ENCODE measurements around the gene RABAC1. TPM values are rescaled to one million over a fixed set of nuclear protein-coding genes. Genes with fewer than 3 reads are reported as not detected.
"Not testable (repeated sequence)": the region's sequence is repeated elsewhere in the genome, so short reads cannot be mapped to it uniquely, and the experiment has no call there.

RABAC1 gene
- total and polyA plus RNA-seq, 5 donors from 2014 or later, result 94.0 to 261 (median 222) TPM

DNA sequence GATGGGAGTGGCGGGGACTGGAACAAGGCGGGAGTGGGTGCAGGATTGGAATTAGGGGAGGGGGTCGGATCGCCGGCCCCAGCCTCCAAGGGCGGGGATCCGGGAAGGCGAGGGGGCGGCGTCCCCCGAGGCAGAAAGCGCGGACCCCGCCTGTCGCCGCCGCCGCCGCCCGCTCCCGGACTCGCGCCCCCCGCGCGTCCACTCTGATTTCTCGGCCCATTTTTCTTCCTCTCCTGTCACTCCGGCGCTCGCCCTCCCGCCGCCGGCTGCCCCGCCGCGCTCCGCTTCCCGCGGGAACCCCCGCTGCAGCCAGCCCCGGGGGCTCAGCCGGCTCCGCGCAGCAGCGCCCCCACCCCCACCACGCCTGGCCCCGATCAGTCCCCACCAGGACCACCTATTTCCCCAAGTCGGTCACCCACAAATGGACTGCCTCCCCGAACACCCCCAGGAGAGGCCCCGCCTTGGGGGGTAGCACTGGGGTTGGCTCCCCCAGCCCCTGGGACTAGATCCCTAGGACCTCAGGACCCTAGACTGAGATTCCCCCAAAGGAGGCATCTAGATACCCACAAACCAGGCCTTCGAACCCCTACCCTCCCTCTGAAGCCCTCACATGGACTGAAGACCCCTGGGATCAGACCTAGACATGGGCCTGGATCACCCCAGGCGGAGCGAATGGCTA is 18.3 kb downstream of the RABAC1 start:
- Histone ChIP-seq H3K9me3 (ENCODE audit: control insufficient read depth in 2 of 2, low read length in 2 of 2) (no peaks in the 10 kb centered on the region), H3K27me3 (ENCODE audit: control insufficient read depth, insufficient read depth, low read length) (no peaks in the 10 kb centered on the region), H3K27ac (ENCODE audit: insufficient read depth, low read length, poor library complexity, severe bottlenecking) (peak overlapping the region; percentile 70), H3K4me1 (ENCODE audit: control insufficient read depth, insufficient read depth, low read length, poor library complexity, severe bottlenecking) (peaks cover 42% of the 10 kb centered on the region), H3K36me3 (ENCODE audit: control insufficient read depth, insufficient read depth, low read length) (no peaks in the 10 kb centered on the region), H3K4me3 (ENCODE audit: low read depth, low read length) (peak overlapping the region; percentile 32)
- Mint-ChIP-seq H3K9me3 (peaks cover 0 to 4% (median 0%) of the 10 kb centered on the region in 7 donors), H3K4me1 (peaks cover 6 to 59% (median 26%) of the 10 kb centered on the region in 4 donors), H3K36me3 (no peaks in the 10 kb centered on the region), H3K27me3 (peaks cover 39% of the 10 kb centered on the region), H3K4me3 (peak overlapping the region; percentile 88 to 93 (median 89)), H3K27ac (peak overlapping the region; percentile 26 to 96 (median 79))
- no peak for DNase-seq
- ATAC-seq (ENCODE audit: low read depth in 2 of 2), result no peak

DNA sequence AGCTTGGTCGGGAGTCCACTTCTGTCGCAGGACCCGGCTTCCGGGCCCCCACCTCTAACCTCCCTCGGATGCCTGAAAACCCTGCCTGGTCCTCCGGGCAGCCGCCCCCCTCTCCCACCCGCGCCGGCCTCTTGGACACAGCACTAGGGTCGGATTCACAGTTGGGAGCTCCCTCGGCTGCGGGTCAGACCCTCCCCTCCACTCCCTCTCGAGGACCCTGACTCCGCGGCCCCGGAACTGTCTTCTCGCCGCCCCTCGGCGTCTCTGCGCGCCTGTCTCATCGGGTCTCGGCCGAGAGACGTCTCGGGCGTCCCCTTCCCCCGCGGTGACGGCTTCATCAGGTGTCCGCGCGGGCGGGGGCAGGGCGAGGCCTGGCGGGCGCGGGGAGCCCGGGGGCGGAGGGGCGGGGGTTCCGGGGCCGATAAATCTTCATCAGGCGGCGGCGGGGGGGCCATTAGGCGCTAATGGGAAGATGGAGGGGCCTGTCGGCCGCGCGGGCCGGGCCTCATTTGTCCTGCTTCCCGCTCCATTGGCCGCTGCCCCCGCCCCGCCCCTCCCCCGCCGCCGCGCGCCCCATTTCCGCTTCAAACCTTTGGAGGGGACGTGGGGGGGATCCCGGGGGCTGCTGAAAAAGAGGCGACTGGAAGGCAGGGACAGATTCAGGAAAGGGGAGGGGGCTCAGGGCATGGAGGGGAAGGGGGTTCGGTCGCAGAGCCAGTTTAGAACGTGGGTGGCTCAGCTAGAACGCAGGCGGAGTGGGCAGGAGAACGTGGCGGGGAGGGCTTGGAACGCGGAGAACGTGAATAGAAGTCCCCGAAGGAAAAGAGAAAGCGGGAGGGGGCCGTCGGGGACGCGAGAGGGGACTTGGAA is 19.0 kb downstream of the RABAC1 start:
- Mint-ChIP-seq H3K36me3 (no peaks in the 10 kb centered on the region), H3K4me3 (peak overlapping the region; percentile 84 to 93 (median 89)), H3K27ac (peak overlapping the region in 2 of 3 donors; percentile 38 to 96), H3K27me3 (peaks cover 37% of the 10 kb centered on the region), H3K4me1 (peaks cover under 1 to 55% (median 22%) of the 10 kb centered on the region in 4 donors), H3K9me3 (peaks cover 0 to 4% (median 0%) of the 10 kb centered on the region in 7 donors)
- H3K9me3 ChIP-seq (ENCODE audit: control insufficient read depth in 2 of 2, low read length in 2 of 2), result no peaks in the 10 kb centered on the region
- peak in 2 of 3 donors; percentile 29 to 36 for DNase-seq
- H3K27me3 ChIP-seq (ENCODE audit: control insufficient read depth, insufficient read depth, low read length), result no peaks in the 10 kb centered on the region
- no peaks in the 10 kb centered on the region for H3K36me3 ChIP-seq (ENCODE audit: control insufficient read depth, insufficient read depth, low read length)
- H3K4me3 ChIP-seq (ENCODE audit: low read depth, low read length), result peak overlapping the region; percentile 32
- ATAC-seq (ENCODE audit: low read depth in 2 of 2), result peak in 1 of 2 donors; percentile 32
- H3K27ac ChIP-seq (ENCODE audit: insufficient read depth, low read length, poor library complexity, severe bottlenecking), result peak overlapping the region; percentile 70
- peaks cover 40% of the 10 kb centered on the region for H3K4me1 ChIP-seq (ENCODE audit: control insufficient read depth, insufficient read depth, low read length, poor library complexity, severe bottlenecking)

DNA sequence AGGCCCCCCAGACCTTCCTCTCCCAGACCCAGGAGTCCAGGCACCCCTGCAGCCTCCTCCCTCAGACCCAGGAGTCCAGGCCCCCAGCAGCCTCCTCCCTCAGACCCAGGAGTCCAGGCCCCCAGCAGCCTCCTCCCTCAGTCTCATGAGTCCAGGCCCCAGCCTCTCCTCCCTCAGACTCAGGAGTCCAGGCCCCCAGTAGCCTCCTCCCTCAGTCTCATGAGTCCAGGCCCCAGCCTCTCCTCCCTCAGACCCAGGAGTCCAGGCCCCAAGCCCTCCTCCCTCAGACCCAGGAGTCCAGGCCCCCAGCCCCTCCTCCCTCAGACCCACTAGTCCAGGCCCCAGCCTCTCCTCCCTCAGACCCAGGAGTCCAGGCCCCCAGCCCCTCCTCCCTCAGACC is 19.9 kb downstream of the RABAC1 start:
- Mint-ChIP-seq H3K4me1 (peaks cover 0 to 55% (median 21%) of the 10 kb centered on the region in 4 donors), H3K27me3 (peaks cover 41% of the 10 kb centered on the region), H3K27ac (peak overlapping the region in 1 of 3 donors; percentile 83)
- H3K4me1 ChIP-seq (ENCODE audit: control insufficient read depth, insufficient read depth, low read length, poor library complexity, severe bottlenecking), result peaks cover 40% of the 10 kb centered on the region
- not testable (repeated sequence) for H3K27ac ChIP-seq (ENCODE audit: insufficient read depth, low read length, poor library complexity, severe bottlenecking); H3K4me3 ChIP-seq (ENCODE audit: low read depth, low read length); ATAC-seq (ENCODE audit: low read depth in 2 of 2); H3K36me3 Mint-ChIP-seq; H3K27me3 ChIP-seq (ENCODE audit: control insufficient read depth, insufficient read depth, low read length); H3K9me3 Mint-ChIP-seq; H3K4me3 Mint-ChIP-seq; H3K36me3 ChIP-seq (ENCODE audit: control insufficient read depth, insufficient read depth, low read length); H3K9me3 ChIP-seq (ENCODE audit: control insufficient read depth in 2 of 2, low read length in 2 of 2); DNase-seq

DNA sequence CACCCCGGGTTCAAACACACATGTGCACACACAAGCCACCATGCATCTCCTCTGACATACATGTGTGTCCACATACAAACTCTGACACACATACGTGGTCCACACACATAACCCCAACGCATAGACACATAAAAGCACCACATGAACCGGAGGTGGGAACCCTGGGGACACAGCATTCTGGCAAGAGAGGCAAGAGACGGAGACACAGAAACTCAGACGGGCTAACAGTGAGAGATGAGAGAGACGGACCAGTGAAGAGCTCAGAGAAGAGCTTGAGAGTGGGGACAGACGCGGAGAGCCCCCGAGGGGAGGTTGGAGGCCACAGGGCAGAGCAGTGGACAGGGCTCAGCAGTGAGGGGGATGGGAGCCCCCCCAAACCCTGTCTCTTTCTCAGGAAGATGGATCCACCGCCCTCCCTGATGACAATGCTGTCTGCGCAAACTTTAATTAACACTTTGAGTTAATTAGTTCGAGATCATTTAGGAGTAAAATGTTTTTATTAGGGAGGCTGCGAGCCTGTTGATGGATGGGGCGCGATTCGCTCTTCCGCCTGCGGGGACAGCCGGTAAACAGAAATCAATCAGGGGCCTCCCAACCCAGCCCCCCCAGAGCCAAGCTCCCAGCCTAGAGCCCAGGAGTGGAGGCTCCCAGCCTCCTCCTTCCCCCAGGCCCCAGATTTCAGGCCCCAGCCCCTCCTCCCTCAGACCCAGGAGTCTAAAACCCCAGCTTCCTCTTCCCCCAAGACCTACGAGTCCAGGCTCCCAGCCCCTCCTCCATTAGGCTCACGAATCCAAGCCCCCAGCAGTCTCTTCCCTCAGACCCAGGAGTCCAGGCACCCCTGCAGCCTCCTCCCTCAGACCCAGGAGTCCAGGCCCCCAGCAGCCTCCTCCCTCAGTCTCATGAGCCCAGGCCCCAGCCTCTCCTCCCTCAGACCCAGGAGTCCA is 21.3 kb downstream of the RABAC1 start:
- peaks cover 38% of the 10 kb centered on the region for H3K27me3 Mint-ChIP-seq
- H3K9me3 Mint-ChIP-seq, result peaks cover 0 to 6% (median 0%) of the 10 kb centered on the region in 7 donors
- Histone ChIP-seq H3K9me3 (ENCODE audit: control insufficient read depth in 2 of 2, low read length in 2 of 2) (no peaks in the 10 kb centered on the region), H3K27me3 (ENCODE audit: control insufficient read depth, insufficient read depth, low read length) (no peaks in the 10 kb centered on the region), H3K4me3 (ENCODE audit: low read depth, low read length) (no peak overlapping the region), H3K4me1 (ENCODE audit: control insufficient read depth, insufficient read depth, low read length, poor library complexity, severe bottlenecking) (peaks cover 38% of the 10 kb centered on the region), H3K36me3 (ENCODE audit: control insufficient read depth, insufficient read depth, low read length) (no peaks in the 10 kb centered on the region), H3K27ac (ENCODE audit: insufficient read depth, low read length, poor library complexity, severe bottlenecking) (no peak overlapping the region)
- H3K36me3 Mint-ChIP-seq, result no peaks in the 10 kb centered on the region
- ATAC-seq (ENCODE audit: low read depth in 2 of 2) (no peak), DNase-seq (no peak)
- H3K4me3 Mint-ChIP-seq, result peak overlapping the region; percentile 27 to 79 (median 34)
- peaks cover 0 to 56% (median 24%) of the 10 kb centered on the region in 4 donors for H3K4me1 Mint-ChIP-seq
- H3K27ac Mint-ChIP-seq, result peak overlapping the region; percentile 22 to 90 (median 83)

DNA sequence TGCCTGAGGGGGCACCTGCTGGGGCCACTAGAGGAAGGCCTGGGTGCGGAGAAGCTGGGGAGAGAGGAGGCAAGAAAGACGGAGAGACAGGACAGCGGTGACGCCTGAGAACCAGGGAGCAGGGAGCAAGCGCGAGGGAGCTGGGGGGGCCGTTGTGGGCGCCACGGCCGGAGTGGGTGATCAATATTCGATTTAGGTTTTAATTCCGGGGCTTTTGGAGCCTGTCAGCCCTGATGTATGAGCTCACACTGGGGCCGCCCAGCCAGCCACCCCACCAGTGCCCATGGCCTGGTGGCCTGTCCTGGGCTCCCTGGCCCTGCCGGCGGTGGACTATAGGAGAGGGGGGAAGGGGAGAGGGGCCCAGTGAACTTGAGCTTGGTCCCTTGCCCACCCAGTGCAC is 22.2 kb downstream of the RABAC1 start:
- H3K27me3 Mint-ChIP-seq, result peaks cover 35% of the 10 kb centered on the region
- Histone ChIP-seq H3K27me3 (ENCODE audit: control insufficient read depth, insufficient read depth, low read length) (no peaks in the 10 kb centered on the region), H3K4me1 (ENCODE audit: control insufficient read depth, insufficient read depth, low read length, poor library complexity, severe bottlenecking) (peaks cover 38% of the 10 kb centered on the region), H3K4me3 (ENCODE audit: low read depth, low read length) (no peak overlapping the region), H3K36me3 (ENCODE audit: control insufficient read depth, insufficient read depth, low read length) (no peaks in the 10 kb centered on the region), H3K27ac (ENCODE audit: insufficient read depth, low read length, poor library complexity, severe bottlenecking) (no peak overlapping the region), H3K9me3 (ENCODE audit: control insufficient read depth in 2 of 2, low read length in 2 of 2) (no peaks in the 10 kb centered on the region)
- no peak for ATAC-seq (ENCODE audit: low read depth in 2 of 2)
- H3K9me3 Mint-ChIP-seq, result peaks cover 0 to 6% (median 0%) of the 10 kb centered on the region in 7 donors
- peaks cover 0 to 56% (median 25%) of the 10 kb centered on the region in 4 donors for H3K4me1 Mint-ChIP-seq
- H3K36me3 Mint-ChIP-seq, result no peaks in the 10 kb centered on the region
- peak overlapping the region; percentile 87 to 90 (median 88) for H3K27ac Mint-ChIP-seq
- H3K4me3 Mint-ChIP-seq, result peak overlapping the region in 2 of 4 donors; percentile 7 to 39
- no peak for DNase-seq

DNA sequence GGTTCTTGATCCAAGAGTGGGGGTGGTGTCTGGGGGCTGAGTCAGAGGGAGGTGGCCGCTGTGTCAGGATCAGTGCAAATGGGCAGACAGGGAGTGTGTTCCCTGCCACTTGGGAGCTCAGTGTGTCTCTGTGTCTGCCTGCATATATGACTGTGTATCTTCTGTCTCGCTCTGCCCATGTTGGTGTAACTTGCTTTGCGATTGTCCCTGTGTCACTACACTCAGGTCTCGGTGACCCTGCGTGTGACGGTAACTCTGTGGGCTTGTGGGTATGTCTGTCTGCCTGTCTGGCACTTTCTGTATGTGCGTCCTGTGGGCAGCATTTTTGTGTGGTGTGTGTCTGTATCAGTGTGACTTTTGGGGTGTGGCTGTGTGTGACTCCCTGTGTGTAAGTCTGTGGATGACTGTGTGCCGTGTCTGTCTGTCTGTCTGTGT is 22.7 kb downstream of the RABAC1 start:
- Histone ChIP-seq H3K27me3 (ENCODE audit: control insufficient read depth, insufficient read depth, low read length) (no peaks in the 10 kb centered on the region), H3K9me3 (ENCODE audit: control insufficient read depth in 2 of 2, low read length in 2 of 2) (no peaks in the 10 kb centered on the region), H3K27ac (ENCODE audit: insufficient read depth, low read length, poor library complexity, severe bottlenecking) (no peak overlapping the region), H3K4me3 (ENCODE audit: low read depth, low read length) (no peak overlapping the region), H3K36me3 (ENCODE audit: control insufficient read depth, insufficient read depth, low read length) (no peaks in the 10 kb centered on the region), H3K4me1 (ENCODE audit: control insufficient read depth, insufficient read depth, low read length, poor library complexity, severe bottlenecking) (peaks cover 38% of the 10 kb centered on the region)
- H3K27ac Mint-ChIP-seq, result peak overlapping the region; percentile 16 to 88 (median 87)
- DNase-seq (no peak), ATAC-seq (ENCODE audit: low read depth in 2 of 2) (no peak)
- H3K27me3 Mint-ChIP-seq, result peaks cover 31% of the 10 kb centered on the region
- peaks cover 0 to 5% (median 0%) of the 10 kb centered on the region in 7 donors for H3K9me3 Mint-ChIP-seq
- H3K4me3 Mint-ChIP-seq, result peak overlapping the region in 3 of 4 donors; percentile 39 to 70 (median 54)
- H3K36me3 Mint-ChIP-seq, result no peaks in the 10 kb centered on the region
- peaks cover 0 to 54% (median 24%) of the 10 kb centered on the region in 4 donors for H3K4me1 Mint-ChIP-seq

All from CD4-positive, CD25-positive, alpha-beta regulatory T cell (primary cell).